Adrenal gland (tissue), 12 donors: ENCODE data around the gene EGLN3. TPM values are rescaled to one million over a fixed set of nuclear protein-coding genes. Genes with fewer than 3 reads are reported as not detected.

Experiments
- DNase-seq, 7 donors: peaks; one replicate each; pipeline ENCODE4 v3.0.0-alpha.2; 2019 to 2020
- H3K27ac ChIP-seq, 5 donors: fragments of 200-600 bp; sonication (generic) in 4 of 5; 1 replicate in 3 of 5; 2 replicates in 2 of 5; pipeline versions ENCODE4 v1.5.1 to v1.8.0; 2016 to 2020; ENCODE audit warnings: mild to moderate bottlenecking in 1 of 5
- H3K27me3 ChIP-seq: fragments of 200-600 bp; 2 replicates; pipeline ENCODE4 v1.8.0; 2021
- H3K36me3 ChIP-seq, 2 donors: fragments of 200-600 bp; replicated peaks in 1 of 2; 1 replicate in 1 of 2; 2 replicates in 1 of 2; pipeline versions ENCODE4 v1.5.1 to v1.8.0; 2018 to 2022
- H3K4me1 ChIP-seq, 2 donors: fragments of 200-600 bp; replicated peaks in 1 of 2; 1 replicate in 1 of 2; 2 replicates in 1 of 2; pipeline versions ENCODE4 v1.5.1 to v1.8.0; 2018 to 2021
- H3K4me3 ChIP-seq, 4 donors: fragments of 200-600 bp; sonication (generic) in 3 of 4; one replicate each; pipeline ENCODE4 v1.5.1; 2016 to 2018
- H3K9me3 ChIP-seq, 3 donors: fragments of 200-600 bp; sonication (generic) in 1 of 3; replicated peaks in 1 of 3; 1 replicate in 2 of 3; 2 replicates in 1 of 3; pipeline versions ENCODE4 v1.5.1 to v1.8.0; 2016 to 2021
- POLR2A ChIP-seq, 2 donors: fragments of 450-650 bp; IDR thresholded peaks; one replicate each; pipeline ENCODE4 v1.6.1; 2017; ENCODE audit warnings: antibody characterized with exemption in 2 of 2, mild to moderate bottlenecking in 2 of 2, moderate library complexity in 1 of 2
- WGBS, 4 donors: extraction: QIAGEN DNeasy Blood & Tissue Kit in 2 of 4; methylation state at CpG; one replicate each; pipeline versions ENCODE4 v1.1.5 to v1.1.7; 2013 to 2017; 5-methylcytosine and 5-hydroxymethylcytosine counted together
- intact Hi-C, 2 donors: fragments of 100-400 bp; cut with DNase I; formaldehyde crosslinking; loops; one replicate each; pipeline versions ENCODE4 v1.14.1 to v1.15.0; 2022 to 2023
- polyA plus RNA-seq, 3 donors: library from polyadenylated mRNA; stranded (reverse); fragments of 200-250 nt in 2 of 3; fragments of 350-450 nt in 1 of 3; fragmentation: Illumina TruSeq in 1 of 3; extraction: RNeasy Lipid Tissue Mini Kit (QIAGEN cat#74804) in 1 of 3; gene quantifications; one replicate each; pipeline ENCODE4 v1.2.3, GENCODE V29; 2013 to 2014
- total RNA-seq, 9 donors: library from RNA; depleted of rRNA in 4 of 9; stranded (reverse); fragments of >200 nt in 4 of 9; fragments of 120-200 nt in 1 of 9; fragmentation: NEBNext Ultra II Directional in 1 of 9; extraction: Animal tissue kit (Norgen Biotek cat#: 25700) in 1 of 9; gene quantifications; one replicate each; pipeline versions ENCODE4 v1.1.0 to v1.2.4, GENCODE V29; 2013 to 2023
- TF ChIP-seq, protein P1 (sequence below), 6 experiments: fragments of 450-650 bp in 4 of 6; fragments of 200-600 bp in 2 of 6; sonication (generic) in 1 of 6; IDR thresholded peaks; 1 replicate in 5 of 6; 2 replicates in 1 of 6; pipeline versions ENCODE4 v1.5.1 to v1.8.0; 2016 to 2021; ENCODE audit warnings: antibody characterized with exemption in 6 of 6, mild to moderate bottlenecking in 2 of 6, moderate library complexity in 1 of 6
- donor health status: healthy with polysubstance abuse.
- donor health status: Bipolar disorder and iron deficiency.
- donor health status: DM: yes; HTN: yes; CAD: no.
- donor health status: DM: no; HTN: no; CAD: no.
- donor health status: DM: no; HTN: no; CAD: no.
- donor health status: DM: yes; HTN: yes; CAD: no.

EGLN3 gene
- total and polyA plus RNA-seq, 12 donors = 0.18 to 7.4 (median 0.78) TPM

DNA sequence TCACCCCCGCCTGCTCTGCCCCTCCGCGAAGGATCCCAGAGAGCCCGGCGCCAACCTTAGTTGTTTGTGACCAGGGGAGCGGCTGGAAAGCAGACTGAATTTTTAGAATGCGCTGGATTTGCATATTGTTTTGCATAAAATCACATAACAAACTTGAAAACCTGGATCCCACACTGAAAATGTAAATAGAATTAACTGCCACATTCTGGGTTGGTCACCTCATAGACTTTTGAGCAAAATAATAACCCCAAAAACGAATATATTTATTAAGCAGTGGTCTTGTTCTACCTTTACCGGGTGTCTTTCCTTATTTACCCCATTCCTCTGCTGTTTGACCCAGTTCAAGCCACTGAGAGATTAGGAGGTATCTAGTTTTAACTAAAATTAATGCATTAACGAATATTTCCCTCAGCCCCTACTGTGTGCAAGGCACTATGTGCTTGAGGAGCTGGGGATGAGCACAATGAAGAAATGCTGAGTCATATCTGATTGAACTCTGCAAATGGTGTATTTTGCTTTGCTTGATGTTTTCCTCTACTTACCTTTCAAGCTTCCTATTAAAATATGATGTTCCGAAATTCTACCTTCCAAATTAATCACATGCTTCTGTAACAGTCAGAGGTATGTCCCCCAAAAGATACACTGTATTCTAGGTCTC lies 438 bp upstream of the EGLN3 start:
- Histone ChIP-seq H3K27ac (no peak overlapping the region), H3K4me3 (peak overlapping the region in 2 of 4 donors; percentile 45 to 51), H3K4me1 (peaks cover 7 to 15% of the 10 kb centered on the region in 2 donors), H3K27me3 (peaks cover 24% of the 10 kb centered on the region), H3K36me3 (no peaks in the 10 kb centered on the region), H3K9me3 (no peaks in the 10 kb centered on the region)
- TF ChIP-seq, protein P1, sequence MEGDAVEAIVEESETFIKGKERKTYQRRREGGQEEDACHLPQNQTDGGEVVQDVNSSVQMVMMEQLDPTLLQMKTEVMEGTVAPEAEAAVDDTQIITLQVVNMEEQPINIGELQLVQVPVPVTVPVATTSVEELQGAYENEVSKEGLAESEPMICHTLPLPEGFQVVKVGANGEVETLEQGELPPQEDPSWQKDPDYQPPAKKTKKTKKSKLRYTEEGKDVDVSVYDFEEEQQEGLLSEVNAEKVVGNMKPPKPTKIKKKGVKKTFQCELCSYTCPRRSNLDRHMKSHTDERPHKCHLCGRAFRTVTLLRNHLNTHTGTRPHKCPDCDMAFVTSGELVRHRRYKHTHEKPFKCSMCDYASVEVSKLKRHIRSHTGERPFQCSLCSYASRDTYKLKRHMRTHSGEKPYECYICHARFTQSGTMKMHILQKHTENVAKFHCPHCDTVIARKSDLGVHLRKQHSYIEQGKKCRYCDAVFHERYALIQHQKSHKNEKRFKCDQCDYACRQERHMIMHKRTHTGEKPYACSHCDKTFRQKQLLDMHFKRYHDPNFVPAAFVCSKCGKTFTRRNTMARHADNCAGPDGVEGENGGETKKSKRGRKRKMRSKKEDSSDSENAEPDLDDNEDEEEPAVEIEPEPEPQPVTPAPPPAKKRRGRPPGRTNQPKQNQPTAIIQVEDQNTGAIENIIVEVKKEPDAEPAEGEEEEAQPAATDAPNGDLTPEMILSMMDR (IDR thresholded peaks at IDR 0.05) = no peak
- no peak for TF ChIP-seq POLR2A (IDR thresholded peaks at IDR 0.05)
- WGBS, 4 donors = 11 to 22% (median 12%) methylated on average over 5 to 11 of the region's 11 CpGs
- DNase-seq = no peak
- intact Hi-C loops = no loop called here

DNA sequence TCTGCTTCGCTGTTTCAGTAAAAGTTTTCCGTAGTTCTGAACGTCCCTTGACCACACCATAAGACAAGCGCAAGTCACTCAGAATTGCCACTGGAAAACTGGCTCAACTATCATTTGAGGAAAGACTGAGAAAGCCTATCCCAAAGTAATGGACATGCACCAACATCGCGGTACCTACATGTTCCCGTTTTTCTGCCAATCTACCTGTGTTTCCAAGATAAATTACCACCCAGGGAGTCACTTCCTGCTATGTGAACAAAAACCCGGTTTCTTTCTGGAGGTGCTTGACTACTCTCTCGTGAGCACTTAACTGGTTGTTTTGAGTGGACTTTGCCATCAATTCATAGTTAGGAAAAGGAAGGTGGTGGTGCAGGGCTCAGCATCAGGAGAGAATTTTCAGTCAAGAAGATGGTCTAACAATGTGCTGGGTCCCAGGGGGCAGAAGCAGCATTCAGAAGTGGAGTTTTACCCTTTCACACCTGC lies 1.4 kb downstream of the EGLN3 start:
- H3K27ac ChIP-seq = no peak overlapping the region
- TF ChIP-seq, protein P1 (IDR thresholded peaks at IDR 0.05) = no peak
- TF ChIP-seq POLR2A (IDR thresholded peaks at IDR 0.05) = no peak
- H3K36me3 ChIP-seq = no peaks in the 10 kb centered on the region
- 47 to 63% (median 58%) methylated on average over 9 of the region's 9 CpGs for WGBS, 4 donors
- DNase-seq = no peak
- peaks cover 7 to 15% of the 10 kb centered on the region in 2 donors for H3K4me1 ChIP-seq
- H3K27me3 ChIP-seq = peaks cover 24% of the 10 kb centered on the region
- no peak overlapping the region for H3K4me3 ChIP-seq
- no peaks in the 10 kb centered on the region for H3K9me3 ChIP-seq
- intact Hi-C loops = no loop called here

DNA sequence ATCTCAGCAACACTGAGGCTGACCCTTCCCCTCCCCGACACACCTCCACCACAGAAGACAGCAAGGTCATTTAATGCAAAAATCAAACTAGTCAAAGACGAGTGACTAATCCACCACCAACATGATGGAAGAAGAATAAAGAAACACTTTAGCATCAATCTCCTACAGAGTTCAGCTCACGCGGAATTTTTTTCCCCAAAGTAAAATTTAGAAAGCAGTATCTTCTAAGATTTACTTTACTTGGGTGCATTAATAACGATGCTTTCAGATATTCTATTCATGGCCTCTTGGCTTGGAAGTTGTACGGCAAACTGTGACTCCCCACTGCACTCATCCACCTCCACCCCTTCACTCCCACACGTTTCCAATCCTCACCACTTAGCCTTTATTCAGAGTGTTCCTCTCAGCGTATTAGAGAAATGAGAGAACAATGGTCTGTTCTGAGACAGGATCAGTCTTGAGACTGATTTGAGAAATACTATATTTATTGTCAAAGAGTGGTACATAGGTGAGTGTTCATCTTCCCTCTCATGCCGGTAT lies 1.9 kb downstream of the EGLN3 start:
- TF ChIP-seq, protein P1 (IDR thresholded peaks at IDR 0.05) = no peak
- no peak for TF ChIP-seq POLR2A (IDR thresholded peaks at IDR 0.05)
- H3K27ac ChIP-seq = no peak overlapping the region
- peaks cover 24% of the 10 kb centered on the region for H3K27me3 ChIP-seq
- no peaks in the 10 kb centered on the region for H3K9me3 ChIP-seq
- H3K4me3 ChIP-seq = no peak overlapping the region
- WGBS, 4 donors = 58 to 70% (median 66%) methylated on average over 9 of the region's 9 CpGs
- intact Hi-C loops = no loop called here
- H3K36me3 ChIP-seq = no peaks in the 10 kb centered on the region
- no peak for DNase-seq
- H3K4me1 ChIP-seq = peaks cover 7 to 15% of the 10 kb centered on the region in 2 donors

DNA sequence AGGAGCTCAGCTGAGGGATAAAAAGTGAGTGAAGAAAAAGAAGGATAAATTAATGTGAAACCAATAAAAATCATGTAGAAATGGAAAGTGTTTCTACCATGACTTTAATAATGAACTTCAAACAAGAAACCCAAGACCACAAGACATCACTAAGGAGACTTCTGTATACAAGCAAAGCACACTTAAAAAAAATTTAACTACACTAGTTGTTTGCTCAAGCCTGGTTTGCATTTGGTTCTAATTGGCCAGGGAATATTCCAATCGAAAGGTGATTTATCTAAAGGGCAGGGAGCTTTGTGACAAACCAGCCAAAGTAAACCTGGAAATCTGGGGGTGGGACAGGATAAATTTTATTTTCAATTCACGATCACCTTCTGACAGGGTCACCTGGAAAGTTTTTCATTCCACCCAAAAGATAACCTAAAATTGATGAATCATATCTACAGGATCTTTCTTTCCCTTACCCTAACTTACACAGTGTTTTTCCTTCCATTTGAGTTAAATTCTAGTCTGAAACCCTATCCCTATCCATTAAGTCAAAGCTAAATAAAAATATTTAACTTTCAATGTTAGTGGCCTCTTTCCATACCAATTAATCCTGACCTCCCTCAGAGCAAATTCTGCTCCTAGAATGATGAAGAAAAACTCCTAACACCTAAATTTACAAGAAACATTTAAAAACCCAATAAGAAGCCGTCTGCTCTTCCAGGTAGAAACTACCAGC lies 2.6 kb downstream of the EGLN3 start:
- intact Hi-C loops = no loop called here
- Histone ChIP-seq H3K27ac (no peak overlapping the region), H3K9me3 (no peaks in the 10 kb centered on the region), H3K4me3 (no peak overlapping the region), H3K4me1 (peaks cover 7 to 15% of the 10 kb centered on the region in 2 donors), H3K27me3 (peaks cover 24% of the 10 kb centered on the region), H3K36me3 (no peaks in the 10 kb centered on the region)
- TF ChIP-seq, protein P1 (IDR thresholded peaks at IDR 0.05) = no peak
- TF ChIP-seq POLR2A (IDR thresholded peaks at IDR 0.05) = no peak
- DNase-seq = no peak
- 53 to 72% (median 65%) methylated on average over 3 of the region's 3 CpGs for WGBS, 4 donors
